ES-I3 (cell line): ENCODE data around the gene ZCCHC7.
"Not testable (repeated sequence)": the region's sequence is repeated elsewhere in the genome, so short reads cannot be mapped to it uniquely, and the experiment has no call there.

Source experiments
- H3K36me3 ChIP-seq: 2 replicates; pipeline ENCODE4 v1.6.1; 2013; ENCODE audit warnings: mild to moderate bottlenecking, low read length, control low read depth, moderate library complexity; ENCODE audit not compliant: insufficient read depth
- H3K4me1 ChIP-seq: 2 replicates; pipeline ENCODE4 v1.6.1; 2013; ENCODE audit warnings: mild to moderate bottlenecking, control low read depth, low read length; ENCODE audit not compliant: insufficient read depth
- H3K9ac ChIP-seq: 2 replicates; pipeline ENCODE4 v1.6.1; 2013; ENCODE audit warnings: low read depth, mild to moderate bottlenecking, low read length, moderate library complexity
- H3K9me3 ChIP-seq: 2 replicates; pipeline ENCODE4 v1.6.1; 2013; ENCODE audit warnings: mild to moderate bottlenecking, low read length, moderate library complexity; ENCODE audit not compliant: control insufficient read depth, insufficient read depth

ZCCHC7 gene

GRCh38 chr9:37174247-37174646, 53.9 kb downstream of the ZCCHC7 start:
- Histone ChIP-seq H3K4me1 (no peaks in the 10 kb centered on the region), H3K9ac (no peak overlapping the region)

DNA sequence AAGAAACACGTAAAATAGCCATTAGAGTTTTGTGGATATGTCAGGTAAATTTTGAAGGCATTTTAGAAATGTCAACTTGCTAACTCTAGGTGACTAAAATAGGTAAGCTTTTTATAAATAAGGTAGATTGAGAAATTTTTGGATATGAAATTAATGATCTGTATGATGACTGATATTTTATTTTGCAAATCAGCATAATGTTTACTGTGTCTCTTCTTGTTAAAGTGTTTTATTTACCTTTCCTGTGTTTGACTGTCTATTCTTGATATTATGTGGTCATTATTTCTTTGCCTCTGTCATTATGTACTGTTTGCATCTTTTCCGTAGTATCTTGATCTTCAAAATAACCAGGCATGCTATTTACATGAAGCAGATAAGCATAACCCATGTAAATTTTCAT, 58.4 kb downstream of the ZCCHC7 start:
- Histone ChIP-seq H3K36me3 (no peaks in the 10 kb centered on the region), H3K9ac (no peak overlapping the region), H3K9me3 (no peaks in the 10 kb centered on the region), H3K4me1 (0 out of 2 replicates have a peak, but pooled peaks cover 1% of the 10 kb centered on the region)

More at GRCh38 chr9:37174247-37174646, 53.9 kb downstream of the ZCCHC7 start:
- no peaks in the 10 kb centered on the region for H3K36me3 ChIP-seq
- no peaks in the 10 kb centered on the region for H3K9me3 ChIP-seq

- H3K9ac ChIP-seq: no peak overlapping the region
- H3K9me3 ChIP-seq: no peaks in the 10 kb centered on the region
- H3K36me3 ChIP-seq: no peaks in the 10 kb centered on the region
- peaks cover 8% of the 10 kb centered on the region; the same call in 1 of the 2 replicates for H3K4me1 ChIP-seq
Observed at GRCh38 chr9:37179576-37179975, 59.2 kb downstream of the ZCCHC7 start.

DNA sequence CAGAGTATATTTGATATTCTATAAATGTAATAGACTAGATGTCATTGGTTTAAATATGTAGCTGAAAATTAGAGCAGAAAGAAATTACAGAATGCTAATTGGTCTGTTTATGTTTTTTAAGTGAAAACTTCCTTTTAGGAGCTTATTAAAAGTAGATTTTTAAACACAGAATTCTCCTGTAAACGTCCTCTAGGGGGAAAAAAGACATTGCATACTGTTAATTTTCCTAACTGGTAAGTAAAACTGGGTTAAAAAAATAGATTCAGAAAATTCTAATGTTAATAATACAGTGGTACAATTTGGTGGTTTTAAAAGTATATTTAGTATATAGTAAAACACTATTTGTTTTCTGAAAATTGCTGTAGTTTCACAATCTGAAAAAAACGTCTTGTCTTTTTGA, 59.8 kb downstream of the ZCCHC7 start:
- Histone ChIP-seq H3K36me3 (no peaks in the 10 kb centered on the region), H3K9me3 (no peaks in the 10 kb centered on the region; the same call in 1 of the 2 replicates), H3K4me1 (peaks cover 8% of the 10 kb centered on the region; the same call in 1 of the 2 replicates), H3K9ac (no peak overlapping the region)

DNA sequence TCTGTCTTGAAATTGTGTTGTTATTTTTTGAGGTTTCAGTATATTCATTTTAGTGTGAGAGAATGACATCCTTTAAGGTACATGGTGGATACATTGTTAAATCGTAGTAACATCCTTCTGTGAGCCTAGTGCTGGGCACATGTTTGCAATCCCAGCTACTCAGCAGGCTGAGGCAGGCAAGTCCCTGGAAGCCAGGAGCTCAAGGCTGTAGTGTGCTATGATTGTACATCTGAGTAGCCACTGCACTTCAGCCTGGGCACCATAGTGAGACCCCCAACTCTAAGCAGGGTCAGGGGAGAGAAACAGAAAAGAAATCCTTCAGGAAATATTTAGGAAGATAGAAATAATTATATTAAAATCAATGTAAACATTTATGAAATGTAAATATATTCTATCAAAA, 62.3 kb downstream of the ZCCHC7 start:
- Histone ChIP-seq H3K4me1 (peaks cover 8% of the 10 kb centered on the region; the same call in 1 of the 2 replicates), H3K9ac (no peak overlapping the region), H3K9me3 (peaks cover 4% of the 10 kb centered on the region; the same call in 1 of the 2 replicates), H3K36me3 (no peaks in the 10 kb centered on the region)

DNA sequence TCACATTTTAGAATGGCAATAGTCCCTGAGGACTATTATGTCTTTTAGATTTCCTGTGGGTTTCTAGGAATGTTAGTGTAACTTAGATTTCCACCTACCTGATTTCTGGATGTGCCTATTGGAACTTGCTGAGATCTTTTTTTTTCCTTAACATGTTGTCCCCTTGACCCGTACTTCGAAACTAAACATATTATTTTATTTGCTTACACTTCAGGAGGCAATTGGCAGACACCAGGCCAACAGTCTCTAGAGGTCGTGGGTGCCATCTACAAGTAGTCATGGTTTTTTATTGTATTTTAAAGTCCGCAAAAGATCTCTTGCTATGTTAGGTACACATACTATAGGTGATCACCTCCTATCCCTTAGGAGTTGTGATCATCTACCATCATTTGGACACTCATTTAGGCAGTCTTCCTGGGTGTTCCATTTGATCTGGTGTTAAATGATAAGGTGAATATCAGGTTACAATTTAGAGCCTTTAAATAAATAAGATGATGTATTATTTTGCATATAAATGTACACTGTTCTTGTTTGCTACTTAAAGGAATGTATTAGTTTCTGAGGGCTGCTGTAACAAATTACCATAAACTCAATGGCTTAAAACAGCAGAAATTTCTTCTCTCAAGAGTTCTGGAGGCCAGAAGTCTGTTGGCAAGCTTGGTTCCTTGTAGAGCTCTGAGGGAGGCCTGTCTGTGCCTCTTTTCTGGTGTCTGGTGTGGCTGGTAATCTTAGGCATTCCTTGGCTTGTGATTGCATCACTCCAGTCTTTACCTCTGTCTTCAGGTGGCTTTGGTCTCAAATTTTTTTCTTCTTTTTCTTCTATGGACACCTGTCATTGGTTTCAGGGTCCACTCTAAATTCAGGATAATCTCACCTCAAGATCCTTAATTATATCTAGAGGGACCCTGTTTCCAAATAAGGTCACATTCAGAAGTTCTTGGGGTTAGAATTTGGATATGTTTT, 64.8 kb downstream of the ZCCHC7 start:
- Histone ChIP-seq H3K4me1 (peaks cover 8% of the 10 kb centered on the region; the same call in 1 of the 2 replicates), H3K36me3 (no peaks in the 10 kb centered on the region), H3K9me3 (peaks cover 4% of the 10 kb centered on the region; the same call in 1 of the 2 replicates), H3K9ac (no peak overlapping the region)

- H3K9me3 ChIP-seq: peaks cover 4% of the 10 kb centered on the region; the same call in 1 of the 2 replicates
- peaks cover 18% of the 10 kb centered on the region for H3K4me1 ChIP-seq
- no peaks in the 10 kb centered on the region for H3K36me3 ChIP-seq
- H3K9ac ChIP-seq: no peak overlapping the region
Observed at GRCh38 chr9:37187292-37187691, 66.9 kb downstream of the ZCCHC7 start.

DNA sequence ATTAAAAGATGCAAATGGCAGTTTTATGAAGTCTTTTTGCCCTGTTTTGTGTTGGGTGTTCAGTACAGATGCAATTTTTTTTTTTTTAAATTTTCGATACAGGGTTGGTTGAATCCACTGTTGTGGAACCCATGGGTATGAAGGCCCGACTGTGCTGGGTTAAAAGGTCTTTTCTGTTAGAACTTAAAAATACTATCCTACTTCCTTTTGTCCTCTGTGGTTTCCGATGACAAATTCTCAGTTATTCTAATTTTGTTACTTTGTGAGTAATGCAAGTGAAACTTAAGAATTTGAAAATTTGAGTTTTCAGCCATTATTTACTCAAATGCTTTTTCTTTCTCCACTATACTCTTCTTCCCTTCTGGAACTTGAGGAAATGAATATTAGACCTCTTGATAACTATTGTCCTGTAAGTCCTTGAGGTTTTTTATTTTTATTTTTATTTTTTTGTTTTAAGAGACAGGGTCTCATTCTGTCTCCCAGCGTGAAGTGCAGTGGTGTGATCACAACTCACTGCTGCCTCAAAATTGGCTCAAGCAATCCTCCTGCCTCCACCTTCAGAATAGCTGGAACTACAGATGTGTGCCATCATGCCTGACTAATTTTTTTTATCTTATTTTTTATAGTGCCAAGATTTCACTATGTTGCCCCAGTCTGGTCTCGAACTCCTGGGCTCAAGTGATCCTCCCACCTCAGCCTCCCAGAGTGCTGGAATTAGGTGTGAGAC, 67.5 kb downstream of the ZCCHC7 start:
- no peak overlapping the region for H3K9ac ChIP-seq
- H3K9me3 ChIP-seq: peaks cover 4% of the 10 kb centered on the region; the same call in 1 of the 2 replicates
- H3K4me1 ChIP-seq: peaks cover 18% of the 10 kb centered on the region
- H3K36me3 ChIP-seq: no peaks in the 10 kb centered on the region

DNA sequence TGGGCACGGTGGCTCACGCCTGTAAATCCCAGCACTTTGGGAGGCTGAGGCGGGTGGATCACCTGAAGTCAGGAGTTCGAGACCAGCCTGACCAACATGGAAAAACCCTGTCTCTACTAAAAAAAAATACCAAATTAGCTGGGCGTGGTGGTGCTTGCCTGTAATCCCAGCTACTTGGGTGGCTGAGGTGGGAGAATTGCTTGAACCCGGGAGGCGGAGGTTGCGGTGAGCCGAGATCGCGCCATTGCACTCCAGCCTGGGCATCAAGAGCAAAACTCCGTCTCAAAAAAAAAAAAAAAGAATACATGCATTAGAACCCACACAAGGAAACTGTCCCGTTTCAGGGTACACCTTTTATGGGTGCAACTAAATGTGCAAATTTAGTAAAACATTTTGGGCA, 70.4 kb downstream of the ZCCHC7 start:
- H3K4me1 ChIP-seq: peaks cover 10% of the 10 kb centered on the region
- H3K9me3 ChIP-seq, H3K9ac ChIP-seq, H3K36me3 ChIP-seq: not testable (repeated sequence)

DNA sequence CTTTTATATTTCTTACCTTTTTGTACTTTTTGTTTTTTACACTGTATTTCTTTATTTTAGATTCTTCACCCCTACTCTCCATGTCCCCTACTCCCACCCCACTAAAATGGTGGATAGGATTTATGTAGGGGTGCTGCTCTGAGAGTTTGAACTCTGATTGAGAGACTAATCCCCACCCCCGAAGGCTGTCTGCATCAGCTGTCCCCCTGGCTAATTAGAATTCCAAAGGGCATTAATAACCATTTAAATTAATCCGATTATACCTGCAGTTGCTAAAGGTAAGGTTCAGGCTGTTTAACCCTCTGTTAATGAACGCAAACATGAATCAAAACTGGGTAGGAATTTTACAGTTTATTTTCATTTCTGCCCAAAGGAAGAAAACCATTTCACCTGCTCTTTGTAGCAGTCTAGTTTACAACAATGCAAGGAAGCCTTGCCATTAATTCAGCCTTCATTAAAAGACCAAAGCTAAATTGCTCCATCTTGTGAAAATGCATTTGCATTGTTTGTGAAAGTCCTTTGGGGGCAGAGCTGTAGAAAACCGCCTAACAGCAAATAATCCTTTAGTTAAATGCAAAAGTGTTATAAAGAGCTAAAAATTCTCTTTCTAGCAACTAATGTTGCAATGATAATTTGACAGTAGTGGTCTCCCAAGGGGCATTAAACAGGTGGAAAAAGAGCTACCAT, 71.2 kb downstream of the ZCCHC7 start:
- Histone ChIP-seq H3K9ac (no peak overlapping the region), H3K9me3 (no peaks in the 10 kb centered on the region), H3K4me1 (peaks cover 10% of the 10 kb centered on the region), H3K36me3 (no peaks in the 10 kb centered on the region)

DNA sequence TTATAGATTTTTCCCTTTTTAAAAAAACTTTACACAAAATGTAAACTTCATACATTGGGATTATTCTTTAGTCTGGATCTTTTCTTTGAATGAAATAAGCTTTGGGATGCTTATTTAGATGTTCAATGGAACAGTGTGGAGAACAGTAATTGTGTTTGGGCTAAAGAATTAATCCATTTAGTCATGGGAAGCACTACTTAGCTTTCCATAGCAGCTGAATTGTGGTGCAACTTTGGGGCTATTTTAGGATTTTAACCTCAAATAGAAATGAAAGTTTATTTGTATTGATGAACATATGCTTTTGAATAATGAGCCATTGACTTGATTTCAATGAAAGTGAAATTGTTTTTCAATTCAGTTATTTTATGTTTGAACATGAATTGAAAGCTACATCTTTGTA, 72.4 kb downstream of the ZCCHC7 start:
- Histone ChIP-seq H3K9ac (no peak overlapping the region), H3K9me3 (no peaks in the 10 kb centered on the region), H3K36me3 (no peaks in the 10 kb centered on the region), H3K4me1 (peaks cover 15% of the 10 kb centered on the region)

DNA sequence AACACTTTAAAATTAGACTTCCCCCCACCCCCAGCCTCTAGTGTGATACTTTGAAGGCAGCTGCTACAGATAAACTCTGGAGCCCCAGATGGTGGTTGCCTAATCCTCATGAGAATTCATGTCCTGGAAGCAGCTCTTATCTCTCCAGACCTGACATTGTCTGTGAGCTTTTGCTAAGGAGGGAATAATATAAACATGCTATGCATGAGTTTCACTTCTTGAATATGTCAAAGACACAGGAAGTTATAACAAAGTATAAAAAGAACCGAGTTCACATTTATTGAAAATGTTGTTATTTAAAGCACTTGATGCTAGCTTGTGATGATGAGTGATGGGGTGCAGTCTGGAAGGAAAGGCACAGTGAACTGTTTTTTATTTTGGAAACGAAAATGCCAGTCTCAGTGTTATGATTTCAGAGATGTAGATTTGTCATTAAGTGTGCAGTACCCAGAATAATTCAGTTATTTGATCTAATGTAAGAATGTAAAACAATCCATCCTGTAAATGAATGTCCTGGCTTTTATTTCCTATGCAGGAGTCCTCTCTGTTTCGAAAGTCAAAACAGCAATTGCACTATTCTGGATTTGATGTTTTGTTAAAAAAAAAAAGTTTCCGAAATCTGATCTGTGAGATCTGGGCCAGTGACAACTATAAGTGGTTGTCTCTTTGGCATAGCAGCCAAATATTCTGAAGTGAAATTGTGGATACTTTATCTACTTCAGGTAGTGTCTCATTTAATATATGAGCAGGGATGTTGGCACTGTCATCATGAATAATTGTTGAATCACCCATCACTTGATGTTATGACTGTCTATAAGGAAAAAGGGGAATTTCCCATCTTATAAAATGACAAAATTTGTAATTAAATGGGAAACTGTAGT, 77.0 kb downstream of the ZCCHC7 start:
- peaks cover 25% of the 10 kb centered on the region for H3K4me1 ChIP-seq
- no peak overlapping the region for H3K9ac ChIP-seq
- H3K9me3 ChIP-seq: no peaks in the 10 kb centered on the region

DNA sequence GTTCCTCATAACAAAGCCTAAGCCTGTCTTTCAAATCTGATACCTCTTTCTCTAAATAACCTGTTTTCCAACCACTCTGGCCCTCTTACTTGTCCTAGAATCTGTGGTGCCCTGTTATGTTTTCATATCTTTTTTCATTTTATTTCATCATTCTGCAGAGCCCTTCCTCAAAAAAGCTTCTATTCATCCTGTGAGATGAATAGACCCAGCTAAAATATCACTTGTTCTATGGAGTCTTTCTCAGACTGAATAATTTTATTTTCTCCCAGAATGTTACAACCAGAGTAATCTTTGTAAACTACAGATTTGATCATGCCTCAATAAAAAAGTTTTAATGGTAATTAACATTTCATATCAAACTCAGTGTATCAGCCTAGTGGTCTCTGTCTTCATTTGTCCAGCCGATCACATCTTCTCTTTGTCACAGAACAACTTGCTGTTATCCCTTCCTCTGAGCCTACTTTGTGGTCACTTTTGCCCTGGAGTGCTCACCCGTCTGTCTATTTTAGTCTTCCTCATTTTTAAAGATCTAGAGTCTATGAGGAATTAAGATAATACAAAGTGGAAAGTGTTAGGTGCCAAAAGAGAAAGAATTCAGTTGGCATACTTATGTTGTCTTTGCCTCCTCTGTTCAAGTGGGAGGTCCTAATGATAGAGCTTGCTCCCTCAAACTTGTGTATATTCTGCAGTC, 77.8 kb downstream of the ZCCHC7 start:
- peaks cover 25% of the 10 kb centered on the region for H3K4me1 ChIP-seq
- H3K9me3 ChIP-seq: no peaks in the 10 kb centered on the region
- no peaks in the 10 kb centered on the region for H3K36me3 ChIP-seq
- H3K9ac ChIP-seq: no peak overlapping the region

More for the DNA sequence above, 77.0 kb downstream of the ZCCHC7 start:
- no peaks in the 10 kb centered on the region for H3K36me3 ChIP-seq
